Fibroblast of the aortic adventitia (primary cell): ENCODE measurements around the gene PPFIA4. TPM values are rescaled to one million over a fixed set of nuclear protein-coding genes. Genes with fewer than 3 reads are reported as not detected.

ENCODE experiments used
- DNase-seq: peaks from one replicate; pipeline ENCODE4 v3.0.0-alpha.2; 2010; ENCODE audit warnings: low read depth
- H3K4me3 ChIP-seq: 2 replicates; pipeline ENCODE4 v1.5.1; 2011; ENCODE audit warnings: low read depth, mild to moderate bottlenecking, control low read depth, low read length, moderate library complexity
- CTCF ChIP-seq: IDR thresholded peaks from 2 replicates; pipeline ENCODE4 v1.5.1; 2011; ENCODE audit warnings: mild to moderate bottlenecking, low read length, control low read depth, inconsistent platforms; ENCODE audit not compliant: insufficient read depth
- total RNA-seq: library from RNA; depleted of rRNA; stranded (reverse); fragments of >200 nt; gene quantifications from 2 replicates; pipeline ENCODE4 v1.2.3, GENCODE V29; 2012; ENCODE audit warnings: low replicate concordance

The PPFIA4 gene
- total RNA-seq, 1 donor, result 1.3 TPM

GRCh38 chr1:203031467-203031866 is 5.2 kb downstream of the PPFIA4 start:
- DNase-seq, result no peak
- peak; percentile 30 for TF ChIP-seq CTCF
- no peak overlapping the region for H3K4me3 ChIP-seq

GRCh38 chr1:203033287-203033686 is 7.0 kb downstream of the PPFIA4 start:
- no peak overlapping the region for H3K4me3 ChIP-seq
- no peak for DNase-seq
- TF ChIP-seq CTCF, result no peak

- no peak for TF ChIP-seq CTCF
- no peak for DNase-seq
- no peak overlapping the region for H3K4me3 ChIP-seq
Measured at GRCh38 chr1:203033917-203034316, 7.6 kb downstream of the PPFIA4 start.

- TF ChIP-seq CTCF, result no peak
- H3K4me3 ChIP-seq, result no peak overlapping the region
- no peak for DNase-seq
Measured at GRCh38 chr1:203034422-203035110, 8.3 kb downstream of the PPFIA4 start.

- DNase-seq, result no peak
- H3K4me3 ChIP-seq, result no peak overlapping the region
- no peak for TF ChIP-seq CTCF
Measured at GRCh38 chr1:203035111-203036000, 9.1 kb downstream of the PPFIA4 start.

GRCh38 chr1:203036135-203036534 is 9.8 kb downstream of the PPFIA4 start:
- no peak overlapping the region for H3K4me3 ChIP-seq
- DNase-seq, result no peak

More at GRCh38 chr1:203036135-203036534, 9.8 kb downstream of the PPFIA4 start:
- TF ChIP-seq CTCF, result no peak
